HG03039 (cell line): Measurements from ENCODE around the gene LYRM2.

Source experiments
- ATAC-seq: cut with Tn5 transposase; IDR thresholded peaks from one replicate; pipeline ENCODE4 v1.9.1; 2021; ENCODE audit warnings: mild to moderate bottlenecking, moderate library complexity; ENCODE audit not compliant: unreplicated experiment

LYRM2 gene, protein sequence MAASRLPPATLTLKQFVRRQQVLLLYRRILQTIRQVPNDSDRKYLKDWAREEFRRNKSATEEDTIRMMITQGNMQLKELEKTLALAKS

DNA sequence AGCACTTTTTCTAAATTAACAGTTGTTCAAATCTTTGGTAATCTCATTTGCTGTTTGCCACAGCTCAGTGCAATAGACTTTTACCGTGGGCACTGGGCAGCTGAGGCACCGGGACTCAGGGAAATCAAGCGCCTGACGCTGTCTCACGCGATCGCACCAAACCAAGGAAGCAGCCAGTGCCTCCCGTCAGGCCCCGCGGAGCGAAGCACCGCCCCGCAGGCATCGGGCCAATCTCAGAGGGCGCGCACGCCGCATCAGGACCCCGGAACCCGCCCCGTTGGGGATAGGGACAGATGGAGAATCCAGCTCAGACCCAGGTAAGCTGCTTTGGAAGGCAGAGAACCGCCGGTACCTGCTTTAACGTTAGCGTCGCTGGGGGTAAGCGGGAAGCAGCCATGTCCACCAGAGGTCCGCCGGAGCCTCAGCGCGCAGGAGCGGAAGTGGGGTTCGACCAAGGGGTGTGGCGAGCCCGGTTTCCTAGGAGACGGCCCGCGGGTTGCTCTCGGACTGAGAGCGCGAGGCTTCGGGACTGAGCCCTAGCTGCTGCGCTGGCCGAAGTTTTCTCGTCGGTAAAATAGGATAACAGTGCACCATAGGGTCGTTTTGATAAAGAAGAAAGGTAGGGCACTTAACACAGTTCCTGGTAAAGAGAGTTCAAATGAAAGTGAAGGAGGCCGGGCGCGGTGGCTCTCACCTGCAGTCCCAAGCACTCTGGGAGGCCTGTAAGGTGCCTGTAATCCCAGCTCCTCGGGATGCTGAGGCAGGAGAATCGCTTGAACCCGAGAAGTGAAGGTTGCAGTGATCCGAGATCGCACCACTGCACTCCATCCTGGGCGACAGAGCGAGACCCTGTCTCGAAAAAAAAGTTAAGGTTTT is at the start of gene LYRM2:
Gene LYRM2, minus strand, starts transcription at position 428 of the 876 bp plus-strand sequence. Its CDS starts 31 bp downstream, at position 397.
- peak; percentile 96 for ATAC-seq

DNA sequence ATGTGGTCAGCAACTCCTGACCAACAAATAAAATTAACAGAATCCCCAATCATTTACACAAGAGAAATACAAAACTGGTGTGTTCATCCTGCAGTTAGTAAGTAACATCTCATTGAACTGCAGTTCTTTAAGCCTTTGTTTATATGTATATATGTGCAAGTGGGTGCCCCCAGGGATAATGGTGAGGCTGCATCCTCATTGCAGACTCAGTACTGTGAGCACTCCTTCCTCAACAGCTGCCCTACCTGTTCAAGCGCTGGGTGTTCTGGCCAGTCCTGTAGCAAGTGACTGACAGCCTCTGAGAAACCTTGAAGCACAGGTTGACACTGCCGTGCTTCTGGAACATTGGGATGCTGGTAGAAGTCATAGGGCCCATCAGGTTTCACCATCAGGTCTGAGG is 49.8 kb upstream of the LYRM2 start:
- no peak for ATAC-seq

DNA sequence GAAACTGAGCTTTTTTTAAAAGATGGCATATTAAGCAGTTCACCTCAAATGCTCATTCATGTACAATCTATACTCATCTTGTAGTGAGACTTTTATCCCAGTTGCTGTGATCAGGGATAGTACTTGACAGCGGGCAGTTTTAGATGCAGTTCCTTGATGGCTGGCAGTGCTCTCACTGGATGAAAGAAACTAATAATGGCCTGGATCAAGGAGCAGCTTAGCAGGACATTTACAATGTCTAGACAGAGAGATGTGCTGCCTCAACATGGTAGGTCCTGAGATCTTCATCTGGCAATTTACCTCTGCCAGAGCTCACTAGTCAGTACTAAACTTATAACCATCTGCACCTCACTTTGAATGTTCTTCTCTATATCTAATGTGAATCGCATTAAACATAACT is 46.8 kb upstream of the LYRM2 start:
- ATAC-seq, result no peak

DNA sequence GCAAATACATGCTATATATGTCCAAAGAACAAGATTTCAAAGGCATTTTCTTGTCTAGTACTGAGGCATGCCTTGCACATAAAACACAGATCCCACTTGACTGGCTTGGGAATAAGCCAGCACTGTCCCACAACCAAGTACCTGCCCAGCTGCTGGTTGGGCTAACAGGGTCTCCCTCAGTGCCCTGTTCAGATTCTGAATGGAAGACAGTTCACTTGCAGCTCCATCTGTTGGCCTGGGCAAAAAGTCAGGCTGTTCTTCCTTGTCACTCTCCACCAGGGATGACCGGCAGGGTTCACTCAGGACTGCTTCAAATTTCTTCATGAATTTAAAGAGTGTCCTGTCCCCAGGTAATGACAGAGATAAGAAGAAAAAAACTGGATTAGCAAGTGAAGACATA is 44.4 kb upstream of the LYRM2 start:
- ATAC-seq, result no peak

DNA sequence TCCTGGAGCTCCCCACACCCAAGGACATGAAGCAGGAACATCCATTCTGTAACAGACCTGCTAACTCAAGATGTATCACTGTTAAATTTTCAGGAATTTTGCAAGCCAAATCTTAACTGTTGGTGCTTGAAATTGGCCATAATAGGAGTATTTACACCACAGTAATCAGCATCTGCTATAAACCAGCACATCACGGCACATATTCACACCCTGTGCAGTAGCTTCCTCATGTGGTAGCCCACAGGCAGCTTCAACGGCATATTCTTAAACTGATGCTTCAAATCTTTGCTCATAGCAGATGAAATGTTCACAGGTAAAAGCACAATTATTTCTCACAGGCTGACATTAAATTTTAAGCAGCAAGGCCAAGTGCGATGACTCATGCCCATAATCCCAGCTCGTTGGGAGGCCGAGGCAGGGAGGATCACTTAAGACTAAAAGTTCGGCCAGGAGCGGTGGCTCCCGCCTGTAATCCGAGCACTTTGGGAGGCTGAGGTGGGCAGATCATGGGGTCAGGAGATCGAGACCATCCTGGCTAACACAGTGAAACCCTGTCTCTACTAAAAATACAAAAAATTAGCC is 43.5 kb upstream of the LYRM2 start:
- ATAC-seq, result no peak

DNA sequence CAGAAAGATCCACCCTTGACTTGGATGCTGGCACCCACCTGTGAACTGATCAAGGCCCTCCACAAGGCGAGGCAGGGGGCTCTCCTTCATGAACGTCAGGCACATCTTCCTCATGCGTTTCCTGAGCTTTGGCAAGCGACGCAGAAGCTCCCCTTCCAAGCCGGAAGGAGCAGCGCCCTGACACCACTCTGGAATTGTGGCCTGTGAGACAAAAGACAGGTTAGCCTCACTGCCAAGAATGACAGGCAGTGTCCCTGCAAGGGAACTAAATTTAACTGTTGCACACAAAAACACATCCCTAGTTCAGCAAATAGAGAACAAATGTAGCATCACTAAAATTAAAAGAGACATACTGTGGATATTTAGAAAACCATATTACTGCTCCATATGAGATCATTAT is 42.0 kb upstream of the LYRM2 start:
- no peak for ATAC-seq

DNA sequence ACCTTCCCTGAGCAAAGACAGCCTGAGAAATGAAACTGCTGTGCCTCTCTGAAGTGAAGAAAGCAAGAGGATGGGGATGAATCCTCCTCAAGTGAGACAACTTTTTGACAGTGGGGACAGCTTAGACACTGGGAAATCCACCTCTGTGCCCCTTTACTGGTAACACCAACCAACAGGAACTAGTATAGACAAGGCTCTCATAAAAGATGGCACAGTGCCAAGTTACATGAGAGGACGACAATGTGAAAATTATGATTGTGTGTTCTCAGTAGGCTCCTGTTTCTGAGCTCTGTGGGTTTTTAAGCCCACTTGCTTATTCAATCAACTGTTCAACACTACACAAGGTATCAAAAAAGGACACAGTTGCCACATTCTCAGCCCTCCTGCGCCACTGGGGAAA is 41.6 kb upstream of the LYRM2 start:
- no peak for ATAC-seq

DNA sequence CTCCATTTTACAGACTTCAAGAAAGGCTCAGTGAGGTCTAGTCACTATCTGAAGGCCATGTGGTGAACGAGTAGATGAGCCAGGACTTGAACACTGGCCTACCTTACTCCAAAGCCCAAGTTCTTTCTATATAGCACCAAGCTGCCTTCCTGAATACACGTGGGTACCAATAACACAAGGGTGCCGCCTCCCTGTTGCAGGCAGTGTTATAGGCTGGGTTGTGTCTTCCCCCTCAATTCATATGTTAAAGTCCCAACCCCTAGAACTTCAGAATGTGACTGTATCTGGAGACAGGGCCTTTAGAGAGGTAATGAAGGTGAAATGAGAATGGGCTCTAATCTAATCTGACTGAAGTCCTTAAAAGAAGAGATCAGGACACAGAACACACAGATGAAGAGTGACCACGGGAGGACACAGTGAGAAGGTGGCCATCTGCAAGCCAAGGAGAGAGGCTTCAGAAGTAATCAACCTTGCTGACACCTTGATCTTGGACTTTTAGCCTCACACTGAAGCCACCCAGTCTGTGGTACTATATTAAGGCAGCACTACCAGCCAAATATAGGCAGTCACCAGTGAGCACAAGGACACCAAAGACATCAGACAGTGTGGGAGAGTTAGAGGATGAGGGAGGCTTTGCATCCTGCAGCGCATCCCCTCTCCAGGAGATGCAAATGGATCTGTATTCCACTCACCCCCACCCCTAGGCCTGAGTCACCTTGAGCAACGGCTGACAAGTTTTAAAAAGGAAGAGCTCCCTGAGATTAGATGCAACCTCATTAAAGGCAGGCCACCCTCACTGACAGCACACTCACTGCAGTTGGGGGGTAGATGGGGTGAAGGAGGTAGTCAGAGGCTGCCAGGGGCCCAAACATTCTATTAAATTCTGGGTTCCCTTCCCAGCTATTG is 40.9 kb upstream of the LYRM2 start:
- no peak for ATAC-seq

DNA sequence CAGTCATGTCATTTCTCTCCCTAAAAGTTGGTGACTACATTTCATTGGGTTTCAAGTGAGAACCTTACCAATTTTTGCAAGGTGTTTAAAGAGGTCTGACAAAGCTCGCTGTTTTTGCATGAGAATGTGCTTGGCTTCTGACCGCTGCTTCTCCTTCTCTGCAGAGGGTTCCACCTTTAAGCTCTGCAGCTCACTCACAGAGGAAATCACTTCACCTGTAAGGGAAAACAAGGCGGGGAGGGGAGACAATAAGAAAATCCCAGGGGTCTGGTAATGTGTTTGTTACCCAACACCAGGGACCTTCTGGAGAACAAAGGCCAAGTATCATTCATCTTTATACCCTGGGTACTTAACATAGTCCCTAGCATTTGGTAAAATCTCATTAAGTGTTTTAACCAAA is 40.0 kb upstream of the LYRM2 start:
- ATAC-seq, result no peak

DNA sequence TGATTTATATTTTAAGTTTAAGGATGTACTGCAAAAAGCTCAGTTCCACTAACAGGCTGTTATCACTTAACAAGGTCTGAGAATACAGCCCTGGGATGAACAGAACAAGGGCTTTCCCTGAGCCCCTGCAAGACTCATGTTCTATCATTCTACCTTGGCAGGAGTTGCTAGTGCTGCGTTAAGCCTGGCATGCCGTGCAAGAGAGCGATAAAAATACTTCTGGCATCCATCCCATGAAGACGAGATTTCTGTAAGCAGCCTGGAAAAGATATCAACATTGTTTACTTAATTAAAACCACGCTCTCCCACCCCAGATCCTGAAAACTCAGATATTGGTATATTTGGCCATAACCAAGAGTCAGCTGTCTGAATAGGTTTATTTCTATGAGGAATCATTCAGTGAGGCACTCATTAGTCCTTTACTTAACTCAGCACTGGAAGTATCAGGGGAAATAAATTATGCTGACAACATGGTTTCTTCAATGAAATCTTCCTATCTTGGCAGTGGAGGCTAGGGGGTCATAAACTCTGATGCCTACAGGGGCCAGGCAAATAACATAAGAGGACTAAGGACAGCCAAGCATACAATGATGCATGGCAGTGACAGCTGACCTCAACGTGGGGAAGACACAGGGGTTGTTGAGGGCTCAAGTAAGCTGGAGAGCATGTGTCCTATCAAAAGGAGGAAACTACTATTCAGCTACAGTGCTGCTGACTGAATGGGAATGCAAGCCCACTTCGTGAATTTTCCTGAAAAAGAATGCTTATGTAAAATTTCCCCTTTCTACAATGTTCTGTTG is 37.6 kb upstream of the LYRM2 start:
- ATAC-seq, result no peak

DNA sequence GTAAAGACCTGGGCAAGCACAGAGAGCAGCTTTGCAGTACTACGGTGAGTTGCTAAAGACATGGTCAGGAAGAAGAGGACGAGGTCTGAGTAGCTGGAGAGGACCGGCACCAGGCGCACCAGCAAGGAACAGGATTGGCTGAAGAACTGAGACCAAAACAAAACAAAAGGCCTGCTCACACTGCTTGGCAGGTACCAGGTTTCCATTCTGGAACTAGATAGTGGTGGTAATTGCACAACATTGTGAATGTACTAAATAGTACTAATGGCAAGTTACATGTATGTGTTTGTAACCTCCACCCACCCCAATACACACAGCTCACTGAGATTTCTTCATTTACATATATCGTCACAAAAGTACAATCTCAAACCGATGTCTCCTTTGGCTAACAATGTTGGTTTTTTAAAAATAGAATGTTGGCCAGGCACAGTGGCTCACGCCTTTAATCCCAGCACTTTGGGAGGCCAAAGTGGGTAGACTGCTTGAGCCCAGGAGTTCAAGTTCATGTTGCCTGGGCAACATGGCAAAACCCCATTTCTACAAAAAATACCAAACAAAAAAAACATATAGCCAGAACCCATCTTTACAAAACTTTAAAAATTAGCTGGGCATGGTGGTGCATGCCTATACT is 32.5 kb upstream of the LYRM2 start:
- no peak for ATAC-seq

DNA sequence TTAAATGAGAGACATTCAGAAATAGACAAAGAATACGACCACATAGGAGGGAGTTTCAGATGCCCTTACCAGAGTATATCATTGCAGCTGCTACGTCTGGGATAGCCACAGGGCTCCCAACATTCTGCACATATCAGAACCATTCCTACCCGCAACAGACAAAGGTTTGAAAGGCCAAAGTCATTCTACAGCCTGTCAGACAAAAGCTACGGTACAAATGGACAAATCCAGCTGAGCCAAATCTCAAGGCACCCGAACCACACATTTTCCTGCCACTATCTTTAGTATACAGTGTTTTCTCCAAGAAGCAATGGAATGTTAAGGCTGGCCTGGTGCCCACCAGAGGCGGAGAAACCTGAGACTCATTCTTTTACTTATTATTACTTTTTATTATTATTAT is 30.5 kb upstream of the LYRM2 start:
- no peak for ATAC-seq

DNA sequence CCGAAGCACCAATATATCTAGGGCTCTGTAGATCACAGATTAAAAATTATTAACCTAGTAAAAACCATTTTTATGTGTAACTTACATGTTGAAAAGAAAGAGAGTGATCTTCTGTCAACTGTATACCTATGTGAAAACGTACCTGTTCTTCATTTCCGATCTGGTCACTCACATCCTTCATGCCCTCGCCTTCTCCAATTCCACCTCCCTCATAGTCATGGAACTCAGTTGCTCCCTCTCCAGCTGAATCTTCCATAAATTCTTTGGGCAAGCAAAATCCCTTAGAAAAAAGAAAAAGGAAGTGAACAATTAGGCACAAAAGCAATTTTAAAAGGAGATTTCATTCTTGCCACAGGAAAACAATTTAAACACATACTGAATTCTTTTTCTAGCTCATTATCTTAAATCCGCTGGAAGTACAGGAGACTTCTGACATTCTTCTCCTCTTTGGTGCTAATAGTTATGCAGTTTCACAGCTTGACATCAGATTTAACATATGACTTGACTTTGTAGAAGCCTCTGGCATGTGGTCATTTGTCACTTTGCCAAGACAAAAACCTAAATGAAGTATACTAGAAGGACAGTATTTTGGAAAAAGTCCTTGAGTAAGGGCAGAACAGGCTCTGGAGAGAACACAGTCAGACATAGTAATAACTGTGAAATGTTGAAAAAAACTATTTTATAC is 29.5 kb upstream of the LYRM2 start:
- ATAC-seq, result no peak

DNA sequence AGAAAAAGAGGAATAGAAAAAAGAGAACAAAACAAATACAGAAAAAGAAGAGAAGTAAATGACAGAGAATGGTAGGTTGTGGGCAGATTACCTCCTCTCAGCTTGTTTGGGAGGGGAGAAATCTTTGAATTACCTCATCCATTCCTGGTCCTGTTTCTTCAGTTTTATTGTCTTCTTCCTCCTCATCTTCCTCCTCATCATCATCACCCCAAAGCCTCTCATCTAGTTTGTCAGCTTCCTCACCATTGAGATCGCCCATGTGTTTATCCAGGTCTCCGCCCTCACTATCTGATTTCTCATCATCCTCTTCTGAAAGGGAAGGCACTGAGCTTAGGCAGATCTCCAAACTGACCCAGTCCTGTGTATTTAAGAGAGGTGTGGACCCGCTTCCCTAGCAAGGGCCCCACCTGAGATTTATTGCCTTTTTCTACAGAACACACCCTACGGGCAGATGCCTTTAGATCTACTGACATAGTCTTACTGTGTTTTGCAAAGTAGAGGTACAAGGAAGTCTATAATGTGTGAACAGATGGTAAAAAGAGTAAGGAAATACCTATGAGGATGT is 24.2 kb upstream of the LYRM2 start:
- no peak for ATAC-seq

DNA sequence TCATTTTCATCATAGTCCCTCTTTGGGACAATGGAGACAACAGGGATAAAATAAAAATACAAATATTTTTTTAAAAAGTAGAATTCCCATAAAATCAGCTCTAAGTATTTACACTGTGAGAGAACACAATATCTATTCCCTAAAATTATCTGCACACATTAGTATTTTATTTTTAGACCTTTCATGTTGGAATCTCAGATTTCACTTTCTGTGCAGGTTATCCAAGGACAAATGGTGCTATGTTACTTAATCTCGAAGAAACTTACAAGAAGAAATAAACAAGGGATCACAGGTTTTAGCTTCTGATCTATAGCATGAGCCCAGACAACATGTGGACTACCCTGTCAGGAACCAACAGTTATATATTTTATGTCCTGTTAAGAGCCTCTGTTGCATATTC is 23.0 kb upstream of the LYRM2 start:
- no peak for ATAC-seq

DNA sequence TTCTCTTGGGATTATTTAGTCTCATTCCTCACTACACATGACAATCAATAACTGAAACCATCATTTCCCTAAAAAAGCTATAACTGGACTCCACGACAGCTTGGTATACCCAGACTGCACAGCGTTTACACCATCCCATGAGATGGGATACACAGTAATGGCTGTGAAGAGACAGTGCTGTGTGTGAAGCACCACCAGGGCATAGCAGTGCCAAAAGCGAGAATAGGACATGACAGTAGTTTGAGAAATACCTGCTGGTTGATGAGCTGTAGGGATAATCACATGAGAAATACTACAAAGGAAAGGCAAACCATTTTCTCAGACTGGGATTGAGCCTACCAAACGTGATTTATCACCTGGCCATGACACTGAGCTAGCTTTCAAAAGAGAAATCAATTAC is 22.4 kb upstream of the LYRM2 start:
- ATAC-seq, result no peak

DNA sequence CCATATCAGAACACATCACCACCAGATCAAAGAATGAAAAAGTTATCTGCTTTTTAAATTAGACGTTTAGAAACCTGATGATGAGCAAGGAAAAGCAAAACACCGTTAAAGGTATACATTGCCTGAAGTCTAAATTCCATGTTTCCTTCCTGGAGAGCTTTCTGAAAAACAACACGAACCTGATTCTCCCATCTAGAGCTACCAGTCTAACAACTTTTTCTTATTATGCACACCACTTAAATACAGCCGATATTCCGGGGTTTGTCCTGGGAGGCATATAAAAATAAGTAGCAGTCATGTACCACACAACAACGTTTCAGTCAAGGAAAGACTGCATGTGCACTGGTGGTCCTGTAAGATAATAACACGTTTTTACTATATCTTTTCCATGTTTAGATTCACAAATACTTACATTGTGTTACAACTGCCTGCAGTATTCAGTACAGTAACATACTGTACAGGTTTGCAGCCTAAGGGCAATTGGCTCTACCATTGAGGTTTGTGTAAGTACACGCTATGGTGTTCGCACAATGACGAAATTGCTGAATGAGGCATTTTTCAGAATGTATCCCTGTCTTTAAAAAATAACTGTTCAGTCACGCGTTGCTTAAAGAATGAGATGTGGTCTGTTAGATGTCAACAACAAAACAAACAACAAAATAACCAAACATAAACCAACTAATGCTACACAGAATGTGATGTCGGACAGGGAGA is 19.1 kb upstream of the LYRM2 start:
- no peak for ATAC-seq

DNA sequence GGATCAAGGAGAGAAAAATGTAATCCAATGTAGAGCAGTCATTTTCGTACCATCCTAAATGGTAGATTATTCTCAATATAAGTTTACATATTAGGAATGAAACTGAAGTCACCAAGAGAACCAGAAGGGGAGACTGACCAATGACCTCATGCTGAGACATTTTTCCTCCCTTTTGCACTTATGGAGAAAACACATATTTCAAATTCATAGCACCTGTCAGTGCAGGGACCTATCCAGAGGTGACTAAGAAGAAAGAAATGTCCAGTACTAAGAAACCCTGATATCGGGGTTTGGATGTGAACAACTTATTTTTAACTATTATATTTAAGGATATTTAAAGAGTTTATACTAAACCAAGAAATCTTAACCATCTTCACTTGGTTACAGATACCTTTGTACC is 16.6 kb upstream of the LYRM2 start:
- no peak for ATAC-seq

DNA sequence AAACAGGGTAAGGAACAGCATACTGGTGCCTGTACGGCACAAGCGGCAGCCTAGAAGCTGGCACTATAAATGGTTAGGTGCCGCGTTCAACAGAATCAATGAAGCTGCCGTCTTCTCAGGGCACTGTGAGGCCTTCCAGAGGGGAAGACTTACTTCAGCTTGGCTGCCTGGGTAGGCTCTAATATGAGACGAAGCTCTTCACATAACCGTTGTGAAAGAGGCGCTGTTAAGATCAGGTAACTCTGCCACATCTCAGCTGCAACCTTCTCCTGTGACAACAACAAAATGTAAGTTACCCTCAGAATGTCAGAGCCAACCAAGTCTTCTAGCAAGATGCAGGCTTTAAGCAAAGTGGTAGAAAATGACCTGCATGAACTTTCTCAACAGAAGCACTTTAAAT is 12.0 kb upstream of the LYRM2 start:
- no peak for ATAC-seq
